ENCODE results near the gene SLC36A3.

Gene SLC36A3

DNA sequence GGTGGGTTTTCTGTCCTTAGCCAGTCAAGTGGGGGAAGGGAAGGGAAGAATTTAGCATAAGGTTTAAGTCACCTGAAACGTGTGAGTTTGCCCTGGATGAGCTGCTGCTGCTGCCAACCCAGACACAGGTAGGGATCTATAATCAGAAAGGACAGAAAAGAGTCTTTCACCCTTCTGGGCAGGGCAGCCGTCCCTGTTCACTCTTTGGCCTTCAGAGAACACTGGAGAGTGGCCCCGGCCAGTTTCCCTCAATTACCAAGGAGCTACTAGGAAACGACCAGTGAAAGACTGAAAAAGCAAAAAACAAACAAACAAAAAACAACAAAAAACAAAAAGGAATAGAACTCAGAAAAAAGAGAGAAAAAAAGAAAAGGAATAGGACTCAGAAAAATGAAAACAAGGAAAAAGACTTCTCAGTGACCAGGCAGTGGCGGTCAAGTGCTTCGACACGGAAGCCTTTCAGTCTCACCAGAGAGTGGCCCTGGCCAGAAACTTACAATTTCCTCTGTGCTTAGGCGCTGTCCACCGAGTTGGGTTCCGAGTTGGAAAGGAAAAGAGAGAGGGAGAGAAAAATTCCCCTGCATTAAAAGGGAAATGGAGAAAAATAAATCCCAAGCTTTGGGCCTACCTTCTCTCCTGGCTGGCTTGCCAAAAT lies 53.1 kb downstream of the SLC36A3 start:
- Histone ChIP-seq H3K27me3 (no peaks in the 10 kb centered on the region), H3K36me3 (no peaks in the 10 kb centered on the region), H3K9me3 (no peaks in the 10 kb centered on the region), H3K4me3 (ENCODE audit: low read depth, low read length) (no peak overlapping the region), H3K4me1 (no peaks in the 10 kb centered on the region)
- no peak for DNase-seq
- no peak for TF ChIP-seq CTCF (IDR thresholded peaks at IDR 0.05; ENCODE audit: low read depth, low read length)

GRCh38 chr5:151249281-151249680 lies 54.3 kb downstream of the SLC36A3 start:
- Histone ChIP-seq H3K4me1 (no peaks in the 10 kb centered on the region), H3K27me3 (no peaks in the 10 kb centered on the region)

DNA sequence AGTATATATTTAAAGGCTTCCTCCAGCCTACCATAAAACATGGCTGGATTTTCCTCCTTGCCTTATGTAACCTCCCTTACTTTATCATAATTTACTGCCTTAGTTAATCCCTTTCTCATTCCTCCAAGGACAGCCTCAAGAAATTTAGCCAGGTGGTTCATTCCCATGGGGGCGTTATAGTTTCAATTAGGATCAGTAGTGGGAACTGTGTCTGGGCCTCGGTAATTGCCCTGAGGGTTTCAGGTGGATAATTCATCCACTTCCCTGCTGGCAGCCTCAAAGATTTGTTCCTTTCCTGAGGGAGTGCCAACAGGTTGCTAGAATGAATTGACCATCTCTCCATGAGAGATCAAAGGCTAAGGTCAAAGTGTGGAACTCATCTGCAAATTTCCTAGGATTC lies 54.9 kb downstream of the SLC36A3 start:
- no peak for DNase-seq
- H3K36me3 ChIP-seq = no peaks in the 10 kb centered on the region
- no peaks in the 10 kb centered on the region for H3K9me3 ChIP-seq
- H3K4me3 ChIP-seq (ENCODE audit: low read depth, low read length) = no peak overlapping the region
- no peak for TF ChIP-seq CTCF (IDR thresholded peaks at IDR 0.05; ENCODE audit: low read depth, low read length)
- no peaks in the 10 kb centered on the region for H3K27me3 ChIP-seq
- no peaks in the 10 kb centered on the region for H3K4me1 ChIP-seq

More at GRCh38 chr5:151249281-151249680, 54.3 kb downstream of the SLC36A3 start:
- no peak for TF ChIP-seq CTCF (IDR thresholded peaks at IDR 0.05; ENCODE audit: low read depth, low read length)
- DNase-seq = no peak
- no peaks in the 10 kb centered on the region for H3K36me3 ChIP-seq
- H3K9me3 ChIP-seq = no peaks in the 10 kb centered on the region
- H3K4me3 ChIP-seq (ENCODE audit: low read depth, low read length) = no peak overlapping the region

- Histone ChIP-seq H3K4me1 (no peaks in the 10 kb centered on the region), H3K9me3 (no peaks in the 10 kb centered on the region), H3K27me3 (no peaks in the 10 kb centered on the region), H3K36me3 (no peaks in the 10 kb centered on the region), H3K4me3 (ENCODE audit: low read depth, low read length) (no peak overlapping the region)
- DNase-seq = no peak
- TF ChIP-seq CTCF (IDR thresholded peaks at IDR 0.05; ENCODE audit: low read depth, low read length) = no peak
Observed at GRCh38 chr5:151245680-151246219, 57.8 kb downstream of the SLC36A3 start.

DNA sequence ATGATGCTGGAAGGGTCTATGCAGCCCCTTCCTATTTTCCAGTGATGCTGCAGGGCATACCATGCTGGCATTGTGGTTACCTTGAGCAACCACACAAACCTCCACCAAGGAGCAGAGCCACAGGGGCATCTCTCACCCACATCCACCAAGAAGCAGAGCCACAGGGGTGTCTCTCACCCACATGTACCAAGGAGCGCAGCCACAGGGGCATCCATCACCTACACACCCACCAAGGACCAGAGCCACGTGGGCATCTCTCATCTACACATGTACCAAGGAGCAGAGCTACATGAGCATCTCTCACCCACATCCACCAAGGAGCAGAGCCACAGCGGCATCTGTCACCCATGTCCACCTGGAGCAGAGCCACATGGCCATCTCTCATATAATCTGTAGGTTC lies 59.4 kb downstream of the SLC36A3 start:
- no peak overlapping the region for H3K4me3 ChIP-seq (ENCODE audit: low read depth, low read length)
- no peaks in the 10 kb centered on the region for H3K36me3 ChIP-seq
- no peaks in the 10 kb centered on the region for H3K4me1 ChIP-seq
- no peaks in the 10 kb centered on the region for H3K9me3 ChIP-seq
- DNase-seq = no peak
- H3K27me3 ChIP-seq = no peaks in the 10 kb centered on the region
- no peak for TF ChIP-seq CTCF (IDR thresholded peaks at IDR 0.05; ENCODE audit: low read depth, low read length)

DNA sequence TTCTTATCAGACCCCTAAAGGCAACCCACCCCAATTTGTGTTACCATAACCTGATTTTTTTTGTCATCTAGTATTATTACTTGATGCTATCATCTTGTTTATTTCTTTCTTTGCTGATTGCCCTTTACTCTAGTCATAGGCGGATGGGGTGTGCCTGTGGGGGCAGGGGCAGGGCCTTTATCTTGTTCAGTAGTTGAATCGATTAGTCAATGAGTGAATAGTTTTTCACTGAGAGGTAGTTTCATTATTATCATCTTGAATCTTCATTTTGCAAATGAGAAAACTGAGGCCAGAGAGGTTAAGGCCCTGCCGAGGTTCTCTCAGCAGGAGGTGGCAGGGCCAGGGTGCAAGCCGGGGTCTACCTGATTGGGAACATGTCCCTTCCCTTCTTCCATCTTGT lies 60.0 kb downstream of the SLC36A3 start:
- no peaks in the 10 kb centered on the region for H3K9me3 ChIP-seq
- no peaks in the 10 kb centered on the region for H3K4me1 ChIP-seq
- no peak for TF ChIP-seq CTCF (IDR thresholded peaks at IDR 0.05; ENCODE audit: low read depth, low read length)
- H3K36me3 ChIP-seq = no peaks in the 10 kb centered on the region
- H3K27me3 ChIP-seq = no peaks in the 10 kb centered on the region
- DNase-seq = no peak
- no peak overlapping the region for H3K4me3 ChIP-seq (ENCODE audit: low read depth, low read length)

Data from BE2C (cell line).